ENCODE data around the gene MAPT.

DNA sequence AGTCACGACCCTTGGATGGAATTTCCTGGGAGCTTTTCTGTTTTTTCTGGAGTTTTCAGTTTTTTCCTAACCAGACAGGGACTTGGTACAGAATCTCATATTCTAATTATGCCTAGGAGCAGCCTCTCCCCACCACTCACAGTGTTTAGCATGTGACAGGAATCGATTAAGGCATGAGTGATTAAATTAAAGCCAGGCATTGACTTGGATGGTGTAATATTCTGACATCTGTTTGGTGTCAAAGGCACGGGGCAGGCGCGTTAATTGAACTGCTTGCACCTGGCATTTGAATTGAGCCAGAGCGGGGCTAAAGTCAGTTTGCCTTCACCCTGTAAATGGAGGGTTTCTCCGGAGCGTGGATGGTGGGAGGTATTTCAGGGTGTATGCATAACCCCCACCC lies 11.9 kb downstream of the MAPT start:
- TF ChIP-seq, protein P1, sequence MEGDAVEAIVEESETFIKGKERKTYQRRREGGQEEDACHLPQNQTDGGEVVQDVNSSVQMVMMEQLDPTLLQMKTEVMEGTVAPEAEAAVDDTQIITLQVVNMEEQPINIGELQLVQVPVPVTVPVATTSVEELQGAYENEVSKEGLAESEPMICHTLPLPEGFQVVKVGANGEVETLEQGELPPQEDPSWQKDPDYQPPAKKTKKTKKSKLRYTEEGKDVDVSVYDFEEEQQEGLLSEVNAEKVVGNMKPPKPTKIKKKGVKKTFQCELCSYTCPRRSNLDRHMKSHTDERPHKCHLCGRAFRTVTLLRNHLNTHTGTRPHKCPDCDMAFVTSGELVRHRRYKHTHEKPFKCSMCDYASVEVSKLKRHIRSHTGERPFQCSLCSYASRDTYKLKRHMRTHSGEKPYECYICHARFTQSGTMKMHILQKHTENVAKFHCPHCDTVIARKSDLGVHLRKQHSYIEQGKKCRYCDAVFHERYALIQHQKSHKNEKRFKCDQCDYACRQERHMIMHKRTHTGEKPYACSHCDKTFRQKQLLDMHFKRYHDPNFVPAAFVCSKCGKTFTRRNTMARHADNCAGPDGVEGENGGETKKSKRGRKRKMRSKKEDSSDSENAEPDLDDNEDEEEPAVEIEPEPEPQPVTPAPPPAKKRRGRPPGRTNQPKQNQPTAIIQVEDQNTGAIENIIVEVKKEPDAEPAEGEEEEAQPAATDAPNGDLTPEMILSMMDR (IDR thresholded peaks at IDR 0.05; ENCODE audit: low read length): no peak
- TF ChIP-seq EZH2phosphoT487 (IDR thresholded peaks at IDR 0.05; ENCODE audit: low read length) (no peak), EZH2 (optimal IDR thresholded peaks at IDR 0.05; ENCODE audit: low read depth, low read length) (no peak)
